OCI-LY3 (cell line): ENCODE data around the gene CCM2.

Experiments used
- H2AFZ ChIP-seq: fragments of 200-600, 300-600 bp; shearing (Covaris generic); 2 replicates; pipeline ENCODE4 v1.6.0; 2014; ENCODE audit warnings: antibody characterized with exemption, low read depth, low read length
- H3K27ac ChIP-seq: fragments of 200-600, 300-600 bp; sonication (generic); 2 replicates; pipeline ENCODE4 v1.5.1; 2014; ENCODE audit warnings: mild to moderate bottlenecking, low read length, moderate library complexity, mixed read lengths
- H3K27me3 ChIP-seq: fragments of 200-600, 300-600 bp; sonication (generic); 2 replicates; pipeline ENCODE4 v1.6.1; 2014; ENCODE audit warnings: low read depth, low read length, mixed read lengths
- H3K36me3 ChIP-seq: fragments of 200-600, 300-600 bp; sonication (generic); replicated peaks from 2 replicates; pipeline ENCODE3; 2014; ENCODE audit warnings: low read depth, low read length, mixed read lengths
- H3K4me1 ChIP-seq: fragments of 300-600, 200-600 bp; sonication (generic); 2 replicates; pipeline ENCODE4 v1.6.1; 2014; ENCODE audit warnings: low read length, mixed read lengths
- H3K4me2 ChIP-seq: fragments of 200-600, 300-600 bp; sonication (generic); 2 replicates; pipeline ENCODE4 v1.6.1; 2014; ENCODE audit warnings: low read length, mixed read lengths
- H3K4me3 ChIP-seq: fragments of 300-600, 200-600 bp; sonication (generic); 2 replicates; pipeline ENCODE4 v1.5.1; 2014; ENCODE audit warnings: antibody characterized with exemption, mild to moderate bottlenecking, low read length, moderate library complexity
- H3K79me2 ChIP-seq: fragments of 300-600, 200-600 bp; shearing (Covaris generic); 2 replicates; pipeline ENCODE4 v1.6.1; 2014; ENCODE audit warnings: mild to moderate bottlenecking, low read length, mixed read lengths
- H3K9ac ChIP-seq: fragments of 300-600, 200-600 bp; shearing (Covaris generic); 2 replicates; pipeline ENCODE4 v1.6.0; 2014; ENCODE audit warnings: mild to moderate bottlenecking, low read length, moderate library complexity
- H3K9me3 ChIP-seq: fragments of 200-600, 300-600 bp; shearing (Covaris generic); 2 replicates; pipeline ENCODE4 v1.6.1; 2014; ENCODE audit warnings: low read length, mixed read lengths; ENCODE audit not compliant: insufficient read depth
- H4K20me1 ChIP-seq: fragments of 200-600, 300-600 bp; sonication (generic); 2 replicates; pipeline ENCODE4 v1.6.1; 2016; ENCODE audit warnings: low read length, mixed read lengths; ENCODE audit not compliant: insufficient read depth
- CTCF ChIP-seq: fragments of 200-600, 300-600 bp; sonication (generic); IDR thresholded peaks from 2 replicates; pipeline ENCODE4 v1.5.1; 2014; ENCODE audit warnings: antibody characterized with exemption, low read length, low read depth
- EZH2phosphoT487 ChIP-seq: fragments of 200-600 bp; shearing (Covaris generic); IDR thresholded peaks from 2 replicates; pipeline ENCODE4 v1.6.1; 2018; ENCODE audit warnings: antibody characterized with exemption, mixed run types, low read depth

Gene CCM2

GRCh38 chr7:45064047-45064725 is 64.2 kb downstream of the CCM2 start:
- no peak overlapping the region for H3K27ac ChIP-seq
- H3K4me3 ChIP-seq, result no peak overlapping the region
- peaks cover 3% of the 10 kb centered on the region for H3K36me3 ChIP-seq
- no peak overlapping the region for H2AFZ ChIP-seq
- no peaks in the 10 kb centered on the region for H3K4me1 ChIP-seq
- no peaks in the 10 kb centered on the region for H3K9me3 ChIP-seq
- no peaks in the 10 kb centered on the region for H3K79me2 ChIP-seq
- no peak overlapping the region for H3K9ac ChIP-seq
- no peak overlapping the region for H3K4me2 ChIP-seq
- no peak for TF ChIP-seq CTCF
- TF ChIP-seq EZH2phosphoT487, result no peak
- no peaks in the 10 kb centered on the region for H3K27me3 ChIP-seq
- H4K20me1 ChIP-seq, result peaks cover 11% of the 10 kb centered on the region; the same call in 1 of the 2 replicates

GRCh38 chr7:45065031-45065995 is 65.3 kb downstream of the CCM2 start:
- H3K4me2 ChIP-seq, result no peak overlapping the region
- H3K27ac ChIP-seq, result no peak overlapping the region
- H3K36me3 ChIP-seq, result peaks cover 3% of the 10 kb centered on the region
- no peak overlapping the region for H3K4me3 ChIP-seq
- no peaks in the 10 kb centered on the region for H3K4me1 ChIP-seq
- H3K27me3 ChIP-seq, result no peaks in the 10 kb centered on the region
- no peak overlapping the region for H2AFZ ChIP-seq
- H3K79me2 ChIP-seq, result no peaks in the 10 kb centered on the region
- no peak overlapping the region for H3K9ac ChIP-seq
- TF ChIP-seq CTCF (no peak), EZH2phosphoT487 (no peak)
- peaks cover 11% of the 10 kb centered on the region; the same call in 1 of the 2 replicates for H4K20me1 ChIP-seq
- no peaks in the 10 kb centered on the region for H3K9me3 ChIP-seq

DNA sequence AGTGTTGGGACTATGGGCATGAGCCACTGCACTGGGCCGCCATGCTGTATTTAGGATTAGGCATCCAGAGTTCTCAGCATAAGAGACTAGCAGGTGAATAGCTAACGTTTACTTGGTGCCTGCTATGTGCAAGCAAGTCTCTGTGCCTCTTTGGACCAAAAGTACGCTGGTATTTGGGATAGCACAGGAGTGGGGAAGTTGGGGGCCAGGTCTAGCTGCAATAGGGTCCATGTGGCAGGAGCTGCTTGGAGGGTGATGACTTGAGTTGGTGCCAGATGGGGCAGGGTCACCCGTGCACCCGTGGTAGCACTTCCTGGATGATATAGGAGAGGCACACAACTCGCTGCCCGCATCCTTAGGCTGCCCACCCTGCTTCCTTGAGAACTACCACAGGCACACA is 66.4 kb downstream of the CCM2 start:
- H3K27me3 ChIP-seq, result no peaks in the 10 kb centered on the region
- no peak overlapping the region for H3K9ac ChIP-seq
- no peak overlapping the region for H2AFZ ChIP-seq
- H3K4me3 ChIP-seq, result no peak overlapping the region
- H3K4me2 ChIP-seq, result no peak overlapping the region
- H4K20me1 ChIP-seq, result 0 out of 2 replicates have a peak, but pooled peaks cover 7% of the 10 kb centered on the region
- H3K36me3 ChIP-seq, result peaks cover 3% of the 10 kb centered on the region
- H3K9me3 ChIP-seq, result no peaks in the 10 kb centered on the region
- no peaks in the 10 kb centered on the region for H3K4me1 ChIP-seq
- TF ChIP-seq EZH2phosphoT487 (no peak), CTCF (no peak)
- no peaks in the 10 kb centered on the region for H3K79me2 ChIP-seq
- H3K27ac ChIP-seq, result no peak overlapping the region

GRCh38 chr7:45067582-45067981 is 67.6 kb downstream of the CCM2 start:
- H3K9ac ChIP-seq, result no peak overlapping the region
- H3K79me2 ChIP-seq, result no peaks in the 10 kb centered on the region
- TF ChIP-seq EZH2phosphoT487 (no peak), CTCF (no peak)
- H3K4me3 ChIP-seq, result no peak overlapping the region
- H4K20me1 ChIP-seq, result no peaks in the 10 kb centered on the region
- H2AFZ ChIP-seq, result no peak overlapping the region
- no peaks in the 10 kb centered on the region for H3K9me3 ChIP-seq
- H3K27me3 ChIP-seq, result no peaks in the 10 kb centered on the region
- H3K27ac ChIP-seq, result no peak overlapping the region
- no peak overlapping the region for H3K4me2 ChIP-seq
- peaks cover 3% of the 10 kb centered on the region for H3K36me3 ChIP-seq
- no peaks in the 10 kb centered on the region for H3K4me1 ChIP-seq
